ENCODE measurements around the gene MAD1L1. TPM values are rescaled to one million over a fixed set of nuclear protein-coding genes. Genes with fewer than 3 reads are reported as not detected.

MAD1L1 gene
- total and polyA plus RNA-seq, 2 donors (not counting 3 experiments of a cell fraction or from before 2014, with no cell fraction given): 34.1 to 42.3 TPM

- Histone ChIP-seq H3K27me3 (ENCODE audit: control insufficient read depth in 2 of 2, insufficient read depth in 2 of 2, low read length in 2 of 2) (no peaks in the 10 kb centered on the region), H3K4me3 (replicated peaks in 1 of 3; ENCODE audit: insufficient read depth in 1 of 3, low read depth in 1 of 3, low read length in 3 of 3) (no peak overlapping the region), H3K9me1 (replicated peaks; ENCODE audit: control insufficient read depth, extremely low read depth, insufficient read depth, low read length) (no peaks in the 10 kb centered on the region), H3K36me3 (ENCODE audit: control insufficient read depth in 2 of 2, extremely low read depth in 1 of 2, insufficient read depth in 2 of 2, low read length in 2 of 2) (no peaks in the 10 kb centered on the region), H3K79me2 (ENCODE audit: control insufficient read depth, insufficient read depth, low read length) (no peaks in the 10 kb centered on the region), H3K9me3 (replicated peaks; ENCODE audit: control insufficient read depth, insufficient read depth, low read length) (no peaks in the 10 kb centered on the region), H3K27ac (ENCODE audit: insufficient read depth, low read depth, low read length) (no peak overlapping the region), H4K20me1 (replicated peaks; ENCODE audit: control insufficient read depth, extremely low read depth, insufficient read depth, low read length) (no peaks in the 10 kb centered on the region), H3K4me1 (ENCODE audit: control insufficient read depth, extremely low read depth, insufficient read depth, low read length) (no peaks in the 10 kb centered on the region), H3K4me2 (ENCODE audit: insufficient read depth, low read length) (no peak overlapping the region), H2AFZ (ENCODE audit: low read depth, low read length) (no peak overlapping the region), H3K9ac (replicated peaks; ENCODE audit: extremely low read depth, insufficient read depth, low read length) (no peak overlapping the region)
- DNase-seq (ENCODE audit: low read depth, low spot score): no peak
- POLR2A ChIA-PET: no interaction called here
- no peak for FAIRE-seq
- intact Hi-C loops (cut with micrococcal nuclease): no loop called here
- dilution Hi-C loops (cut with MboI; ENCODE audit: extremely low pct_ligation_motif_present, low sequenced_read_pairs): no loop called here
- CTCF ChIA-PET: no interaction called here
- no TSS peak for BruUV-seq (replicated peaks)
- no peak for TF ChIP-seq GATA2 (IDR thresholded peaks at IDR 0.05; ENCODE audit: insufficient read depth, insufficient read length, low read depth, low read length)
- peak; percentile 5 for TF ChIP-seq MAX (IDR thresholded peaks at IDR 0.05; ENCODE audit: insufficient read depth, insufficient read length)
- TF ChIP-seq, protein P1, sequence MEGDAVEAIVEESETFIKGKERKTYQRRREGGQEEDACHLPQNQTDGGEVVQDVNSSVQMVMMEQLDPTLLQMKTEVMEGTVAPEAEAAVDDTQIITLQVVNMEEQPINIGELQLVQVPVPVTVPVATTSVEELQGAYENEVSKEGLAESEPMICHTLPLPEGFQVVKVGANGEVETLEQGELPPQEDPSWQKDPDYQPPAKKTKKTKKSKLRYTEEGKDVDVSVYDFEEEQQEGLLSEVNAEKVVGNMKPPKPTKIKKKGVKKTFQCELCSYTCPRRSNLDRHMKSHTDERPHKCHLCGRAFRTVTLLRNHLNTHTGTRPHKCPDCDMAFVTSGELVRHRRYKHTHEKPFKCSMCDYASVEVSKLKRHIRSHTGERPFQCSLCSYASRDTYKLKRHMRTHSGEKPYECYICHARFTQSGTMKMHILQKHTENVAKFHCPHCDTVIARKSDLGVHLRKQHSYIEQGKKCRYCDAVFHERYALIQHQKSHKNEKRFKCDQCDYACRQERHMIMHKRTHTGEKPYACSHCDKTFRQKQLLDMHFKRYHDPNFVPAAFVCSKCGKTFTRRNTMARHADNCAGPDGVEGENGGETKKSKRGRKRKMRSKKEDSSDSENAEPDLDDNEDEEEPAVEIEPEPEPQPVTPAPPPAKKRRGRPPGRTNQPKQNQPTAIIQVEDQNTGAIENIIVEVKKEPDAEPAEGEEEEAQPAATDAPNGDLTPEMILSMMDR (IDR thresholded peaks at IDR 0.05; ENCODE audit: extremely low read depth in 1 of 2, insufficient read depth in 1 of 2, low read depth in 1 of 2, low read length in 2 of 2): no peak
- TF ChIP-seq POLR2A (IDR thresholded peaks at IDR 0.05; ENCODE audit: low read depth, low read length): no peak
- TF ChIP-seq MYC (IDR thresholded peaks at IDR 0.05; ENCODE audit: low read depth, low read length): no peak
Observed at GRCh38 chr7:1888425-1888824, 344.3 kb downstream of the MAD1L1 start.

- ChIA-PET CTCF (no interaction called here), POLR2A (no interaction called here)
- no peak overlapping the region for H3K4me3 ChIP-seq (replicated peaks in 1 of 3; ENCODE audit: insufficient read depth in 1 of 3, low read depth in 1 of 3, low read length in 3 of 3)
- no peaks in the 10 kb centered on the region for H3K9me1 ChIP-seq (replicated peaks; ENCODE audit: control insufficient read depth, extremely low read depth, insufficient read depth, low read length)
- H3K4me1 ChIP-seq (ENCODE audit: control insufficient read depth, extremely low read depth, insufficient read depth, low read length): no peaks in the 10 kb centered on the region
- no peaks in the 10 kb centered on the region for H3K27me3 ChIP-seq (ENCODE audit: control insufficient read depth in 2 of 2, insufficient read depth in 2 of 2, low read length in 2 of 2)
- DNase-seq (ENCODE audit: low read depth, low spot score) (no peak), FAIRE-seq (no peak)
- H4K20me1 ChIP-seq (replicated peaks; ENCODE audit: control insufficient read depth, extremely low read depth, insufficient read depth, low read length): no peaks in the 10 kb centered on the region
- no peaks in the 10 kb centered on the region for H3K79me2 ChIP-seq (ENCODE audit: control insufficient read depth, insufficient read depth, low read length)
- no peak for TF ChIP-seq FOS (IDR thresholded peaks at IDR 0.05; ENCODE audit: borderline replicate concordance, insufficient read depth, low read length)
- no peak for TF ChIP-seq EZH2 (IDR thresholded peaks at IDR 0.05; ENCODE audit: borderline replicate concordance, low read depth, low read length, severe bottlenecking)
- TF ChIP-seq, protein P1 (IDR thresholded peaks at IDR 0.05; ENCODE audit: extremely low read depth in 1 of 2, insufficient read depth in 1 of 2, low read depth in 1 of 2, low read length in 2 of 2): no peak
- no peak for TF ChIP-seq MAX (IDR thresholded peaks at IDR 0.05; ENCODE audit: insufficient read depth, insufficient read length)
- no peak for TF ChIP-seq POLR2AphosphoS5 (IDR thresholded peaks at IDR 0.05; ENCODE audit: insufficient read depth, low read depth, low read length)
- H3K9ac ChIP-seq (replicated peaks; ENCODE audit: extremely low read depth, insufficient read depth, low read length): no peak overlapping the region
- H3K4me2 ChIP-seq (ENCODE audit: insufficient read depth, low read length): no peak overlapping the region
- BruUV-seq (replicated peaks): no TSS peak
- no peak overlapping the region for H2AFZ ChIP-seq (ENCODE audit: low read depth, low read length)
- no peaks in the 10 kb centered on the region for H3K9me3 ChIP-seq (replicated peaks; ENCODE audit: control insufficient read depth, insufficient read depth, low read length)
- intact Hi-C loops (cut with micrococcal nuclease): no loop called here
- H3K36me3 ChIP-seq (ENCODE audit: control insufficient read depth in 2 of 2, extremely low read depth in 1 of 2, insufficient read depth in 2 of 2, low read length in 2 of 2): no peaks in the 10 kb centered on the region
- H3K27ac ChIP-seq (ENCODE audit: insufficient read depth, low read depth, low read length): no peak overlapping the region
- dilution Hi-C loops (cut with MboI; ENCODE audit: extremely low pct_ligation_motif_present, low sequenced_read_pairs): no loop called here
Observed at GRCh38 chr7:1887251-1887650, 345.5 kb downstream of the MAD1L1 start.
